ENCODE measurements around the gene TAX1BP3.

The TAX1BP3 gene

DNA sequence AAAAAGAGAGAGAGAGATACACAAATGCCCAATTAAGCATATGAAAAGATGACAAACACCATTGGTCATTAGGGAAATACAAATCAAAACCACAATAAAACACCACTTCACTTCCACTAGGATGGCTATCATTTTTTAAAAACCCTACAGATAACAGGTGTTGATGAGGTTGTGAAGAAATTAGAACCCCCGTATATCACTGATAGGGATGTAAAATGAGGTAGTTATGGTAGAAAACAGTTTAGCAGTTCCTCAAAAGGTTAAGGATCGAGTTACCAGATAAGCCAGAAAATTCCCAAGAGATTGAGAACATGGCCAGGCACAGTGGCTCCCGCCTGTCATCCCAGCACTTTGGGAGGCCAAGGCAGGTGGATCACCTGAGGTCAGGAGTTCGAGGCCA, 24.8 kb upstream of the TAX1BP3 start (continued):
- TF ChIP-seq, protein P1, sequence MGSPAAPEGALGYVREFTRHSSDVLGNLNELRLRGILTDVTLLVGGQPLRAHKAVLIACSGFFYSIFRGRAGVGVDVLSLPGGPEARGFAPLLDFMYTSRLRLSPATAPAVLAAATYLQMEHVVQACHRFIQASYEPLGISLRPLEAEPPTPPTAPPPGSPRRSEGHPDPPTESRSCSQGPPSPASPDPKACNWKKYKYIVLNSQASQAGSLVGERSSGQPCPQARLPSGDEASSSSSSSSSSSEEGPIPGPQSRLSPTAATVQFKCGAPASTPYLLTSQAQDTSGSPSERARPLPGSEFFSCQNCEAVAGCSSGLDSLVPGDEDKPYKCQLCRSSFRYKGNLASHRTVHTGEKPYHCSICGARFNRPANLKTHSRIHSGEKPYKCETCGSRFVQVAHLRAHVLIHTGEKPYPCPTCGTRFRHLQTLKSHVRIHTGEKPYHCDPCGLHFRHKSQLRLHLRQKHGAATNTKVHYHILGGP (tag by site-specific recombination; IDR thresholded peaks at IDR 0.05), result no peak
- TF ChIP-seq, protein P2, sequence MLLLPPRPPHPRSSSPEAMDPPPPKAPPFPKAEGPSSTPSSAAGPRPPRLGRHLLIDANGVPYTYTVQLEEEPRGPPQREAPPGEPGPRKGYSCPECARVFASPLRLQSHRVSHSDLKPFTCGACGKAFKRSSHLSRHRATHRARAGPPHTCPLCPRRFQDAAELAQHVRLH (tag by site-specific recombination; IDR thresholded peaks at IDR 0.05), result peak; percentile 64; the same call in 1 of the 2 replicates
- TF ChIP-seq, protein P3, sequence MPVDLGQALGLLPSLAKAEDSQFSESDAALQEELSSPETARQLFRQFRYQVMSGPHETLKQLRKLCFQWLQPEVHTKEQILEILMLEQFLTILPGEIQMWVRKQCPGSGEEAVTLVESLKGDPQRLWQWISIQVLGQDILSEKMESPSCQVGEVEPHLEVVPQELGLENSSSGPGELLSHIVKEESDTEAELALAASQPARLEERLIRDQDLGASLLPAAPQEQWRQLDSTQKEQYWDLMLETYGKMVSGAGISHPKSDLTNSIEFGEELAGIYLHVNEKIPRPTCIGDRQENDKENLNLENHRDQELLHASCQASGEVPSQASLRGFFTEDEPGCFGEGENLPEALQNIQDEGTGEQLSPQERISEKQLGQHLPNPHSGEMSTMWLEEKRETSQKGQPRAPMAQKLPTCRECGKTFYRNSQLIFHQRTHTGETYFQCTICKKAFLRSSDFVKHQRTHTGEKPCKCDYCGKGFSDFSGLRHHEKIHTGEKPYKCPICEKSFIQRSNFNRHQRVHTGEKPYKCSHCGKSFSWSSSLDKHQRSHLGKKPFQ (tag by site-specific recombination; IDR thresholded peaks at IDR 0.05), result no peak
- TF ChIP-seq ZNF221 (tag by site-specific recombination; IDR thresholded peaks at IDR 0.05; ENCODE audit: borderline replicate concordance) (no peak), ZNF239 (tag by site-specific recombination; IDR thresholded peaks at IDR 0.05) (no peak), GLI2 (tag by site-specific recombination; IDR thresholded peaks at IDR 0.05; ENCODE audit: borderline replicate concordance, low read depth) (no peak), BCL11A (tag by site-specific recombination; IDR thresholded peaks at IDR 0.05; ENCODE audit: low read depth) (no peak), ZNF549 (tag by site-specific recombination; IDR thresholded peaks at IDR 0.05) (no peak), ZNF660 (tag by site-specific recombination; IDR thresholded peaks at IDR 0.05) (no peak), ZSCAN16 (tag by site-specific recombination; IDR thresholded peaks at IDR 0.05) (no peak), ZNF335 (tag by site-specific recombination; conservative IDR thresholded peaks at IDR 0.05) (no peak), FEZF1 (tag by site-specific recombination; IDR thresholded peaks at IDR 0.05) (peak; percentile 51; the same call in 1 of the 2 replicates), SP3 (tag by site-specific recombination; IDR thresholded peaks at IDR 0.05) (no peak), SP7 (tag by site-specific recombination; IDR thresholded peaks at IDR 0.05) (0 out of 2 replicates have a peak, but pooled peaks have one; percentile 15), HOXA7 (CRISPR knock-in tag; IDR thresholded peaks at IDR 0.05; ENCODE audit: borderline replicate concordance) (no peak), ZNF561 (tag by site-specific recombination; IDR thresholded peaks at IDR 0.05; ENCODE audit: borderline replicate concordance) (no peak), ZNF843 (tag by site-specific recombination; IDR thresholded peaks at IDR 0.05) (peak; percentile 29; the same call in 1 of the 2 replicates), ZNF10 (tag by site-specific recombination; IDR thresholded peaks at IDR 0.05) (no peak), ZNF600 (tag by site-specific recombination; IDR thresholded peaks at IDR 0.05) (no peak), ZBTB7A (tag by site-specific recombination; IDR thresholded peaks at IDR 0.05; ENCODE audit: low read depth) (no peak)
- TF ChIP-seq, protein P4, sequence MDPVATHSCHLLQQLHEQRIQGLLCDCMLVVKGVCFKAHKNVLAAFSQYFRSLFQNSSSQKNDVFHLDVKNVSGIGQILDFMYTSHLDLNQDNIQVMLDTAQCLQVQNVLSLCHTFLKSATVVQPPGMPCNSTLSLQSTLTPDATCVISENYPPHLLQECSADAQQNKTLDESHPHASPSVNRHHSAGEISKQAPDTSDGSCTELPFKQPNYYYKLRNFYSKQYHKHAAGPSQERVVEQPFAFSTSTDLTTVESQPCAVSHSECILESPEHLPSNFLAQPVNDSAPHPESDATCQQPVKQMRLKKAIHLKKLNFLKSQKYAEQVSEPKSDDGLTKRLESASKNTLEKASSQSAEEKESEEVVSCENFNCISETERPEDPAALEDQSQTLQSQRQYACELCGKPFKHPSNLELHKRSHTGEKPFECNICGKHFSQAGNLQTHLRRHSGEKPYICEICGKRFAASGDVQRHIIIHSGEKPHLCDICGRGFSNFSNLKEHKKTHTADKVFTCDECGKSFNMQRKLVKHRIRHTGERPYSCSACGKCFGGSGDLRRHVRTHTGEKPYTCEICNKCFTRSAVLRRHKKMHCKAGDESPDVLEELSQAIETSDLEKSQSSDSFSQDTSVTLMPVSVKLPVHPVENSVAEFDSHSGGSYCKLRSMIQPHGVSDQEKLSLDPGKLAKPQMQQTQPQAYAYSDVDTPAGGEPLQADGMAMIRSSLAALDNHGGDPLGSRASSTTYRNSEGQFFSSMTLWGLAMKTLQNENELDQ (tag by site-specific recombination; IDR thresholded peaks at IDR 0.05; ENCODE audit: low read depth), result no peak
- TF ChIP-seq, protein P5, sequence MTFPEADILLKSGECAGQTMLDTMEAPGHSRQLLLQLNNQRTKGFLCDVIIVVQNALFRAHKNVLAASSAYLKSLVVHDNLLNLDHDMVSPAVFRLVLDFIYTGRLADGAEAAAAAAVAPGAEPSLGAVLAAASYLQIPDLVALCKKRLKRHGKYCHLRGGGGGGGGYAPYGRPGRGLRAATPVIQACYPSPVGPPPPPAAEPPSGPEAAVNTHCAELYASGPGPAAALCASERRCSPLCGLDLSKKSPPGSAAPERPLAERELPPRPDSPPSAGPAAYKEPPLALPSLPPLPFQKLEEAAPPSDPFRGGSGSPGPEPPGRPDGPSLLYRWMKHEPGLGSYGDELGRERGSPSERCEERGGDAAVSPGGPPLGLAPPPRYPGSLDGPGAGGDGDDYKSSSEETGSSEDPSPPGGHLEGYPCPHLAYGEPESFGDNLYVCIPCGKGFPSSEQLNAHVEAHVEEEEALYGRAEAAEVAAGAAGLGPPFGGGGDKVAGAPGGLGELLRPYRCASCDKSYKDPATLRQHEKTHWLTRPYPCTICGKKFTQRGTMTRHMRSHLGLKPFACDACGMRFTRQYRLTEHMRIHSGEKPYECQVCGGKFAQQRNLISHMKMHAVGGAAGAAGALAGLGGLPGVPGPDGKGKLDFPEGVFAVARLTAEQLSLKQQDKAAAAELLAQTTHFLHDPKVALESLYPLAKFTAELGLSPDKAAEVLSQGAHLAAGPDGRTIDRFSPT (tag by site-specific recombination; IDR thresholded peaks at IDR 0.05), result peak; percentile 13; the same call in 1 of the 2 replicates
- TF ChIP-seq, protein P6, sequence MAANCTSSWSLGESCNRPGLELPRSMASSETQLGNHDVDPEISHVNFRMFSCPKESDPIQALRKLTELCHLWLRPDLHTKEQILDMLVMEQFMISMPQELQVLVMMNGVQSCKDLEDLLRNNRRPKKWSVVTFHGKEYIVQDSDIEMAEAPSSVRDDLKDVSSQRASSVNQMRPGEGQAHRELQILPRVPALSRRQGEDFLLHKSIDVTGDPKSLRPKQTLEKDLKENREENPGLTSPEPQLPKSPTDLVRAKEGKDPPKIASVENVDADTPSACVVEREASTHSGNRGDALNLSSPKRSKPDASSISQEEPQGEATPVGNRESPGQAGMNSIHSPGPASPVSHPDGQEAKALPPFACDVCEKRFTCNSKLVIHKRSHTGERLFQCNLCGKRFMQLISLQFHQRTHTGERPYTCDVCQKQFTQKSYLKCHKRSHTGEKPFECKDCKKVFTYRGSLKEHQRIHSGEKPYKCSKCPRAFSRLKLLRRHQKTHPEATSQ (tag by site-specific recombination; IDR thresholded peaks at IDR 0.05), result no peak
- TF ChIP-seq, protein P7, sequence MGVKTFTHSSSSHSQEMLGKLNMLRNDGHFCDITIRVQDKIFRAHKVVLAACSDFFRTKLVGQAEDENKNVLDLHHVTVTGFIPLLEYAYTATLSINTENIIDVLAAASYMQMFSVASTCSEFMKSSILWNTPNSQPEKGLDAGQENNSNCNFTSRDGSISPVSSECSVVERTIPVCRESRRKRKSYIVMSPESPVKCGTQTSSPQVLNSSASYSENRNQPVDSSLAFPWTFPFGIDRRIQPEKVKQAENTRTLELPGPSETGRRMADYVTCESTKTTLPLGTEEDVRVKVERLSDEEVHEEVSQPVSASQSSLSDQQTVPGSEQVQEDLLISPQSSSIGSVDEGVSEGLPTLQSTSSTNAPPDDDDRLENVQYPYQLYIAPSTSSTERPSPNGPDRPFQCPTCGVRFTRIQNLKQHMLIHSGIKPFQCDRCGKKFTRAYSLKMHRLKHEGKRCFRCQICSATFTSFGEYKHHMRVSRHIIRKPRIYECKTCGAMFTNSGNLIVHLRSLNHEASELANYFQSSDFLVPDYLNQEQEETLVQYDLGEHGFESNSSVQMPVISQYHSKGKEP (tag by site-specific recombination; IDR thresholded peaks at IDR 0.05), result no peak
- TF ChIP-seq, protein P8, sequence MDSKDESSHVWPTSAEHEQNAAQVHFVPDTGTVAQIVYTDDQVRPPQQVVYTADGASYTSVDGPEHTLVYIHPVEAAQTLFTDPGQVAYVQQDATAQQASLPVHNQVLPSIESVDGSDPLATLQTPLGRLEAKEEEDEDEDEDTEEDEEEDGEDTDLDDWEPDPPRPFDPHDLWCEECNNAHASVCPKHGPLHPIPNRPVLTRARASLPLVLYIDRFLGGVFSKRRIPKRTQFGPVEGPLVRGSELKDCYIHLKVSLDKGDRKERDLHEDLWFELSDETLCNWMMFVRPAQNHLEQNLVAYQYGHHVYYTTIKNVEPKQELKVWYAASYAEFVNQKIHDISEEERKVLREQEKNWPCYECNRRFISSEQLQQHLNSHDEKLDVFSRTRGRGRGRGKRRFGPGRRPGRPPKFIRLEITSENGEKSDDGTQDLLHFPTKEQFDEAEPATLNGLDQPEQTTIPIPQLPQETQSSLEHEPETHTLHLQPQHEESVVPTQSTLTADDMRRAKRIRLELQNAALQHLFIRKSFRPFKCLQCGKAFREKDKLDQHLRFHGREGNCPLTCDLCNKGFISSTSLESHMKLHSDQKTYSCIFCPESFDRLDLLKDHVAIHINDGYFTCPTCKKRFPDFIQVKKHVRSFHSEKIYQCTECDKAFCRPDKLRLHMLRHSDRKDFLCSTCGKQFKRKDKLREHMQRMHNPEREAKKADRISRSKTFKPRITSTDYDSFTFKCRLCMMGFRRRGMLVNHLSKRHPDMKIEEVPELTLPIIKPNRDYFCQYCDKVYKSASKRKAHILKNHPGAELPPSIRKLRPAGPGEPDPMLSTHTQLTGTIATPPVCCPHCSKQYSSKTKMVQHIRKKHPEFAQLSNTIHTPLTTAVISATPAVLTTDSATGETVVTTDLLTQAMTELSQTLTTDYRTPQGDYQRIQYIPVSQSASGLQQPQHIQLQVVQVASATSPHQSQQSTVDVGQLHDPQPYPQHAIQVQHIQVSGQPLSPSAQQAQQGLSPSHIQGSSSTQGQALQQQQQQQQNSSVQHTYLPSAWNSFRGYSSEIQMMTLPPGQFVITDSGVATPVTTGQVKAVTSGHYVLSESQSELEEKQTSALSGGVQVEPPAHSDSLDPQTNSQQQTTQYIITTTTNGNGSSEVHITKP (tag by site-specific recombination; IDR thresholded peaks at IDR 0.05), result no peak

Measured in HEK293 (cell line).